Measurements from ENCODE around the gene UPK2. TPM values are rescaled to one million over a fixed set of nuclear protein-coding genes. Genes with fewer than 3 reads are reported as not detected.

UPK2 gene
- total RNA-seq: not detected in 2 replicates

GRCh38 chr11:118956094-118956846, at the start of gene UPK2:
Gene UPK2, plus strand, starts transcription at chr11:118956298. Its CDS starts 53 bp downstream, at chr11:118956351.

GRCh38 chr11:118971646-118972045, 15.5 kb downstream of the UPK2 start, which contains the start of gene FOXR1:
Gene FOXR1, plus strand, starts transcription at chr11:118971761. Its CDS starts 171 bp downstream, at chr11:118971932.

GRCh38 chr11:118997627-118998387, 41.7 kb downstream of the UPK2 start, which contains the start of gene CENATAC:
Gene CENATAC, plus strand, starts transcription at chr11:118998138. Its CDS starts 60 bp downstream, at chr11:118998198.

Other genes starting within 250 kb of the UPK2 start
- 57.4 and 128 TPM in 2 replicates for gene DDX6, start 165.1 kb upstream of the UPK2 start, total RNA-seq
- not detected in 2 replicates for gene CXCR5, start 72.4 kb upstream of the UPK2 start, total RNA-seq
- 21.3 and 49.2 TPM in 2 replicates for gene BCL9L, start 30.4 kb upstream of the UPK2 start, total RNA-seq
- not detected in 2 replicates for gene FOXR1, start 15.5 kb downstream of the UPK2 start, total RNA-seq
- gene CENATAC, start 41.8 kb downstream of the UPK2 start, total RNA-seq: 2.3 and 10.1 TPM in 2 replicates
- 2,402 and 3,197 TPM in 2 replicates for gene RPS25, start 62.0 kb downstream of the UPK2 start, total RNA-seq
- 61.6 and 139 TPM in 2 replicates for gene TRAPPC4, start 62.5 kb downstream of the UPK2 start, total RNA-seq
- gene SLC37A4, start 74.6 kb downstream of the UPK2 start, total RNA-seq: 15.3 and 19.8 TPM in 2 replicates
- gene HYOU1, start 100.9 kb downstream of the UPK2 start, total RNA-seq: 80.2 and 160 TPM in 2 replicates
- gene VPS11, start 111.5 kb downstream of the UPK2 start, total RNA-seq: 19.5 and 20.4 TPM in 2 replicates
- 41.4 and 51.0 TPM in 2 replicates for gene HMBS, start 128.6 kb downstream of the UPK2 start, total RNA-seq
- 31.3 and 32.2 TPM in 2 replicates for gene DPAGT1, start 145.6 kb downstream of the UPK2 start, total RNA-seq
- gene C2CD2L, start 151.0 kb downstream of the UPK2 start, total RNA-seq: 5.6 and 6.0 TPM in 2 replicates
- 10.1 and 15.5 TPM in 2 replicates for gene HINFP, start 165.3 kb downstream of the UPK2 start, total RNA-seq
- 0.26 and 0.72 TPM in 2 replicates for gene ABCG4, start 192.8 kb downstream of the UPK2 start, total RNA-seq
- 8.5 and 8.9 TPM in 2 replicates for gene NLRX1, start 212.4 kb downstream of the UPK2 start, total RNA-seq
- not detected in 2 replicates for gene NHERF4, start 229.2 kb downstream of the UPK2 start, total RNA-seq